SK-N-SH treated with all-trans-retinoic acid at 6 μM for 48 hours (cell line): Measurements from ENCODE around the gene CD68.

Source experiments
- ATAC-seq: fragments of 200-7000 bp; cut with Tn5 transposase; 3 replicates; pipeline ENCODE4 v1.9.1; 2020; ENCODE audit warnings: mild to moderate bottlenecking, moderate library complexity
- ARNTL ChIP-seq: fragments of 450-650 bp; formaldehyde crosslinking; IDR thresholded peaks from 2 replicates; pipeline ENCODE4 v1.5.0; 2020; ENCODE audit warnings: low read depth, mild to moderate bottlenecking, moderate library complexity, borderline replicate concordance
- BACH2 ChIP-seq: fragments of 250-450 bp; sonication (Bioruptor Pico); IDR thresholded peaks from 2 replicates; pipeline ENCODE4 v1.9.0; 2021; ENCODE audit warnings: mild to moderate bottlenecking, borderline replicate concordance
- CSRNP3 ChIP-seq: fragments of 250-450 bp; sonication (Bioruptor Pico); IDR thresholded peaks from 2 replicates; pipeline ENCODE4 v1.5.1; 2021; ENCODE audit warnings: mild to moderate bottlenecking, moderate library complexity
- ESRRG ChIP-seq: fragments of 250-450 bp; sonication (Bioruptor Pico); IDR thresholded peaks from 2 replicates; pipeline ENCODE4 v1.6.1; 2021; ENCODE audit warnings: mild to moderate bottlenecking
- GLIS3 ChIP-seq: fragments of 250-450 bp; sonication (Bioruptor Pico); IDR thresholded peaks from 2 replicates; pipeline ENCODE4 v1.5.0; 2020; ENCODE audit warnings: mild to moderate bottlenecking, moderate library complexity
- ISL1 ChIP-seq: fragments of 250-450 bp; sonication (Bioruptor Pico); IDR thresholded peaks from 2 replicates; pipeline ENCODE4 v2.1.2; 2022; ENCODE audit warnings: mild to moderate bottlenecking, moderate library complexity
- PATZ1 ChIP-seq: fragments of 250-450 bp; sonication (Bioruptor Pico); IDR thresholded peaks from 2 replicates; pipeline ENCODE4 v1.8.0; 2020; ENCODE audit warnings: mild to moderate bottlenecking, moderate library complexity, borderline replicate concordance
- PPARA ChIP-seq: fragments of 250-450 bp; sonication (Bioruptor Pico); IDR thresholded peaks from 2 replicates; pipeline ENCODE4 v1.5.0; 2020; ENCODE audit warnings: mild to moderate bottlenecking, borderline replicate concordance
- RARB ChIP-seq: fragments of 250-450 bp; sonication (Bioruptor Pico); IDR thresholded peaks from 2 replicates; pipeline ENCODE4 v1.8.0; 2021; ENCODE audit warnings: mild to moderate bottlenecking, moderate library complexity
- SNAI2 ChIP-seq: fragments of 250-450 bp; sonication (Bioruptor Pico); IDR thresholded peaks from 2 replicates; pipeline ENCODE4 v1.5.0; 2020; ENCODE audit warnings: mild to moderate bottlenecking, moderate library complexity
- TCF4 ChIP-seq: fragments of 250-450 bp; sonication (Bioruptor Pico); IDR thresholded peaks from 2 replicates; pipeline ENCODE4 v1.8.0; 2021; ENCODE audit warnings: mild to moderate bottlenecking, moderate library complexity, borderline replicate concordance
- TOX ChIP-seq: fragments of 250-450 bp; sonication (Bioruptor Pico); IDR thresholded peaks from 2 replicates; pipeline ENCODE4 v1.8.0; 2021; ENCODE audit warnings: mild to moderate bottlenecking, moderate library complexity, borderline replicate concordance
- TSHZ2 ChIP-seq: fragments of 250-450 bp; sonication (Bioruptor Pico); IDR thresholded peaks from 2 replicates; pipeline ENCODE4 v1.5.0; 2020; ENCODE audit warnings: mild to moderate bottlenecking, moderate library complexity
- ZC3H10 ChIP-seq: fragments of 250-450 bp; sonication (Bioruptor Pico); IDR thresholded peaks from 2 replicates; pipeline ENCODE4 v1.5.1; 2021; ENCODE audit warnings: mild to moderate bottlenecking, moderate library complexity
- ZFP3 ChIP-seq: fragments of 250-450 bp; sonication (Bioruptor Pico); IDR thresholded peaks from 2 replicates; pipeline ENCODE4 v1.5.0; 2020; ENCODE audit warnings: mild to moderate bottlenecking, moderate library complexity
- ZFP30 ChIP-seq: fragments of 450-650 bp; formaldehyde crosslinking; IDR thresholded peaks from 2 replicates; pipeline ENCODE4 v1.5.0; 2022; ENCODE audit warnings: mild to moderate bottlenecking, moderate library complexity
- ZNF565 ChIP-seq: fragments of 450-650 bp; formaldehyde crosslinking; conservative IDR thresholded peaks from 2 replicates; pipeline ENCODE4 v1.5.0; 2020; ENCODE audit warnings: low read depth, mild to moderate bottlenecking, moderate library complexity
- ZNF70 ChIP-seq: fragments of 450-650 bp; formaldehyde crosslinking; IDR thresholded peaks from 2 replicates; pipeline ENCODE4 v1.5.0; 2020; ENCODE audit warnings: mild to moderate bottlenecking, moderate library complexity
- ZNF8 ChIP-seq: fragments of 450-650 bp; formaldehyde crosslinking; IDR thresholded peaks from 2 replicates; pipeline ENCODE4 v1.5.0; 2020; ENCODE audit warnings: mild to moderate bottlenecking, moderate library complexity
- TF ChIP-seq, protein P1 (sequence below): fragments of 250-450 bp; sonication (Bioruptor Pico); IDR thresholded peaks from 2 replicates; pipeline ENCODE4 v1.8.0; 2021; ENCODE audit warnings: low read depth, mild to moderate bottlenecking, moderate library complexity, borderline replicate concordance
- TF ChIP-seq, protein P2 (sequence below): fragments of 250-450 bp; sonication (Bioruptor Pico); IDR thresholded peaks from 2 replicates; pipeline ENCODE4 v1.5.1; 2020; ENCODE audit warnings: low read depth, mild to moderate bottlenecking, moderate library complexity

CD68 gene

GRCh38 chr17:7544911-7545310 is 34.5 kb upstream of the CD68 start:
- ATAC-seq: no peak
- TF ChIP-seq RARB (no peak), GLIS3 (CRISPR knock-in tag) (no peak), ZNF8 (no peak), ZNF565 (no peak), BACH2 (CRISPR knock-in tag) (no peak), ZFP3 (CRISPR knock-in tag) (no peak), TCF4 (CRISPR knock-in tag) (no peak), PATZ1 (CRISPR knock-in tag) (no peak), PPARA (CRISPR knock-in tag) (no peak), SNAI2 (CRISPR knock-in tag) (no peak), ZC3H10 (CRISPR knock-in tag) (no peak), ESRRG (no peak), TSHZ2 (no peak), ISL1 (no peak), ZNF70 (CRISPR knock-in tag) (no peak), ARNTL (CRISPR knock-in tag) (no peak), ZFP30 (CRISPR knock-in tag) (no peak), TOX (CRISPR knock-in tag) (no peak)
- TF ChIP-seq, protein P1, sequence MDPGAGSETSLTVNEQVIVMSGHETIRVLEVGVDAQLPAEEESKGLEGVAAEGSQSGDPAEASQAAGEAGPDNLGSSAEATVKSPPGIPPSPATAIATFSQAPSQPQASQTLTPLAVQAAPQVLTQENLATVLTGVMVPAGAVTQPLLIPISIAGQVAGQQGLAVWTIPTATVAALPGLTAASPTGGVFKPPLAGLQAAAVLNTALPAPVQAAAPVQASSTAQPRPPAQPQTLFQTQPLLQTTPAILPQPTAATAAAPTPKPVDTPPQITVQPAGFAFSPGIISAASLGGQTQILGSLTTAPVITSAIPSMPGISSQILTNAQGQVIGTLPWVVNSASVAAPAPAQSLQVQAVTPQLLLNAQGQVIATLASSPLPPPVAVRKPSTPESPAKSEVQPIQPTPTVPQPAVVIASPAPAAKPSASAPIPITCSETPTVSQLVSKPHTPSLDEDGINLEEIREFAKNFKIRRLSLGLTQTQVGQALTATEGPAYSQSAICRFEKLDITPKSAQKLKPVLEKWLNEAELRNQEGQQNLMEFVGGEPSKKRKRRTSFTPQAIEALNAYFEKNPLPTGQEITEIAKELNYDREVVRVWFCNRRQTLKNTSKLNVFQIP (CRISPR knock-in tag): no peak
- TF ChIP-seq, protein P2, sequence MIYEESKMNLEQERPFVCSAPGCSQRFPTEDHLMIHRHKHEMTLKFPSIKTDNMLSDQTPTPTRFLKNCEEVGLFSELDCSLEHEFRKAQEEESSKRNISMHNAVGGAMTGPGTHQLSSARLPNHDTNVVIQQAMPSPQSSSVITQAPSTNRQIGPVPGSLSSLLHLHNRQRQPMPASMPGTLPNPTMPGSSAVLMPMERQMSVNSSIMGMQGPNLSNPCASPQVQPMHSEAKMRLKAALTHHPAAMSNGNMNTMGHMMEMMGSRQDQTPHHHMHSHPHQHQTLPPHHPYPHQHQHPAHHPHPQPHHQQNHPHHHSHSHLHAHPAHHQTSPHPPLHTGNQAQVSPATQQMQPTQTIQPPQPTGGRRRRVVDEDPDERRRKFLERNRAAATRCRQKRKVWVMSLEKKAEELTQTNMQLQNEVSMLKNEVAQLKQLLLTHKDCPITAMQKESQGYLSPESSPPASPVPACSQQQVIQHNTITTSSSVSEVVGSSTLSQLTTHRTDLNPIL (CRISPR knock-in tag): no peak

DNA sequence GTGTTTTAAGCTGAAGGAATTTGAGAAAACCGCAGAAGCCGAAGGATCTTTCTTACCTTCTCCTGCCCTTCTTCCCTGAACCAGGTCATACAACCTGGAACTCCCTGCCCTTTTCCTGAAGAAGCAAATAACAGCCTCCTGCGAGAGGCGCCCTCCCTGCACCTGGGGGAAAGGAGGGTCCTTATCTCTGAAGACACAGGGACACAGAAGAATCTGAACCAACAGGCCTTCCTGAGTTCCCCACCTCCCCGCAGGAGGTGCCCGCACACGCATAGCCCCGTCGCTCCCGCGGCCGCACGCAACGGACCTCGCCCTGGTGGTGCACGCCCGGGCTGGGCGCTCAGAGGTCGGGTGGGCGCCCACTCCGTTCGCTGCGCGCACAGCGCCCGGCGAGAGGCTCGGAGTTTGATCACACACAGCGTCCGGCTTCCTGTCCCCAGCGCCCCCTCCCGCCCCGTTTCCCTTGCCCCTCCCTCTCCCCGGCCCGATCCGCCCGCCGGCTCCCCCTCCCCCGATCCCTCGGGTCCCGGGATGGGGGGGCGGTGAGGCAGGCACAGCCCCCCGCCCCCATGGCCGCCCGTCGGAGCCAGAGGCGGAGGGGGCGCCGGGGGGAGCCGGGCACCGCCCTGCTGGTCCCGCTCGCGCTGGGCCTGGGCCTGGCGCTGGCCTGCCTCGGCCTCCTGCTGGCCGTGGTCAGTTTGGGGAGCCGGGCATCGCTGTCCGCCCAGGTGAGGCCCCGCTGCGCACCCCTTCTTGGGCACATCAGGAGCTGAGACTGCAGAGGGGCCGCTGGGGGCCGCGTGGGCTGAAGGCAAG is 30.6 kb upstream of the CD68 start, which contains the start of gene TNFSF12:
TSS of gene TNFSF12 (plus strand) at position 474 of the 816 bp plus-strand sequence. CDS start at position 570, 96 bp downstream.
- ATAC-seq: peak; percentile 87
- TF ChIP-seq ZFP30 (CRISPR knock-in tag) (no peak), ZC3H10 (CRISPR knock-in tag) (no peak), TCF4 (CRISPR knock-in tag) (no peak), GLIS3 (CRISPR knock-in tag) (no peak), TOX (CRISPR knock-in tag) (no peak), SNAI2 (CRISPR knock-in tag) (no peak), RARB (no peak), CSRNP3 (no peak), ZNF565 (no peak), BACH2 (CRISPR knock-in tag) (no peak), PPARA (CRISPR knock-in tag) (no peak), TSHZ2 (no peak)
- TF ChIP-seq, protein P1 (CRISPR knock-in tag): no peak
- TF ChIP-seq, protein P2 (CRISPR knock-in tag): no peak
